H1 (cell line): ENCODE results near the gene GABRR3. TPM values are rescaled to one million over a fixed set of nuclear protein-coding genes. Genes with fewer than 3 reads are reported as not detected.

Experiments
- CTCF ChIA-PET: fragments of 300-600 bp; sonication (Branson Sonifier 250); formaldehyde crosslinking; loops from one replicate; lab custom pipeline; 2021; ENCODE audit not compliant: partially characterized antibody; lab: Charles Lee
- POLR2A ChIA-PET: fragments of 300-600 bp; sonication (Branson Sonifier 250); formaldehyde crosslinking; loops from one replicate; lab custom pipeline; 2021; ENCODE audit warnings: inconsistent platforms; ENCODE audit not compliant: partially characterized antibody; lab: Charles Lee
- DNase-seq, 2 experiments: peaks; one replicate each; pipeline versions ENCODE4 v3.0.0 to v3.0.0-alpha.2; 2010 to 2022; ENCODE audit warnings: low spot score in 2 of 2, low read depth in 1 of 2, mixed read lengths in 1 of 2
- FAIRE-seq: peaks from 2 replicates; lab custom pipeline; 2011; peaks lifted over from hg19 to GRCh38; lab: Jason Lieb, UNC
- H2AFZ ChIP-seq: 2 replicates; pipeline ENCODE4 v1.8.1; 2012; ENCODE audit warnings: low read length, inconsistent platforms
- H2AK5ac ChIP-seq: 2 replicates; pipeline ENCODE4 v1.6.1; 2013; ENCODE audit warnings: low read depth, low read length
- H2BK120ac ChIP-seq: replicated peaks from 2 replicates; pipeline ENCODE3; 2013; ENCODE audit warnings: low read depth, low read length, inconsistent platforms
- H2BK12ac ChIP-seq: 2 replicates; pipeline ENCODE4 v1.6.1; 2013; ENCODE audit warnings: low read depth, low read length
- H2BK15ac ChIP-seq: 2 replicates; pipeline ENCODE4 v1.6.1; 2013; ENCODE audit warnings: low read length
- H2BK20ac ChIP-seq: 2 replicates; pipeline ENCODE4 v1.6.1; 2013; ENCODE audit warnings: low read length
- H2BK5ac ChIP-seq: 2 replicates; pipeline ENCODE4 v1.6.1; 2013; ENCODE audit warnings: low read depth, low read length
- H3K14ac ChIP-seq: 2 replicates; pipeline ENCODE4 v1.6.1; 2013; ENCODE audit warnings: inconsistent platforms; ENCODE audit not compliant: insufficient read length
- H3K18ac ChIP-seq: 2 replicates; pipeline ENCODE4 v1.6.1; 2013; ENCODE audit warnings: low read length; ENCODE audit errors: extremely low read depth
- H3K23ac ChIP-seq: 2 replicates; pipeline ENCODE4 v1.6.1; 2013; ENCODE audit warnings: inconsistent platforms; ENCODE audit not compliant: insufficient read length
- H3K23me2 ChIP-seq: 2 replicates; pipeline ENCODE4 v1.6.1; 2013; ENCODE audit warnings: low read depth, low read length
- H3K27ac ChIP-seq: 2 replicates; pipeline ENCODE4 v1.6.1; 2011; ENCODE audit warnings: low read depth, low read length, inconsistent platforms
- H3K27me3 ChIP-seq, 4 experiments: replicated peaks in 1 of 4; 1 replicate in 1 of 4; 2 replicates in 3 of 4; pipeline versions ENCODE4 v1.6.1 to v1.8.1; 2011 to 2013; ENCODE audit warnings: low read length in 3 of 4, mild to moderate bottlenecking in 3 of 4, inconsistent platforms in 2 of 4, mixed read lengths in 2 of 4, moderate library complexity in 1 of 4; ENCODE audit not compliant: control insufficient read depth in 3 of 4, insufficient read depth in 3 of 4; ENCODE audit errors: extremely low read depth in 1 of 4
- H3K36me3 ChIP-seq, 4 experiments: 2 replicates each; pipeline versions ENCODE4 v1.6.1 to v1.8.1; 2011 to 2013; ENCODE audit warnings: mild to moderate bottlenecking in 4 of 4, low read length in 3 of 4, moderate library complexity in 2 of 4, control low read depth in 1 of 4, inconsistent platforms in 1 of 4; ENCODE audit not compliant: insufficient read depth in 4 of 4, control insufficient read depth in 2 of 4
- H3K4ac ChIP-seq: replicated peaks from 2 replicates; pipeline ENCODE3; 2013; ENCODE audit warnings: low read length, low read depth, mixed read lengths, inconsistent platforms; ENCODE audit not compliant: insufficient read length
- H3K4me1 ChIP-seq, 4 experiments: replicated peaks in 1 of 4; 1 replicate in 1 of 4; 2 replicates in 3 of 4; pipeline versions ENCODE4 v1.6.1 to v1.8.1; 2011 to 2013; ENCODE audit warnings: low read length in 3 of 4, inconsistent platforms in 2 of 4, mixed read lengths in 1 of 4; ENCODE audit not compliant: insufficient read depth in 4 of 4, control insufficient read depth in 3 of 4
- H3K4me2 ChIP-seq, 2 experiments: 2 replicates each; pipeline versions ENCODE4 v1.6.1 to v1.8.1; 2011 to 2013; ENCODE audit warnings: low read depth in 2 of 2, low read length in 2 of 2, control low read depth in 1 of 2, inconsistent platforms in 1 of 2, mild to moderate bottlenecking in 1 of 2; ENCODE audit not compliant: insufficient read depth in 1 of 2
- H3K4me3 ChIP-seq, 4 experiments: fragments of 200-600, 300-600 bp in 1 of 4; sonication (generic), shearing (Covaris generic), sonication (Bioruptor Twin) in 1 of 4; 2 replicates each; pipeline versions ENCODE4 v1.5.1 to v1.8.1; 2011 to 2016; ENCODE audit warnings: low read length in 4 of 4, low read depth in 3 of 4, control low read depth in 2 of 4, inconsistent platforms in 2 of 4, mild to moderate bottlenecking in 2 of 4, mixed read lengths in 1 of 4, moderate library complexity in 1 of 4; ENCODE audit not compliant: insufficient read depth in 2 of 4; ENCODE audit errors: extremely low read depth in 1 of 4
- H3K56ac ChIP-seq: replicated peaks from 2 replicates; pipeline ENCODE3; 2013; ENCODE audit warnings: low read depth, mild to moderate bottlenecking, mixed read lengths, low read length, inconsistent platforms; ENCODE audit not compliant: insufficient read length
- H3K79me1 ChIP-seq: 2 replicates; pipeline ENCODE4 v1.6.1; 2013; ENCODE audit warnings: low read depth, low read length, control low read depth
- H3K79me2 ChIP-seq, 2 experiments: 2 replicates each; pipeline versions ENCODE4 v1.6.1 to v1.8.1; 2012 to 2013; ENCODE audit warnings: low read length in 2 of 2, mild to moderate bottlenecking in 2 of 2, inconsistent platforms in 1 of 2; ENCODE audit not compliant: insufficient read depth in 2 of 2, control insufficient read depth in 1 of 2
- H3K9ac ChIP-seq, 4 experiments: replicated peaks in 1 of 4; 1 replicate in 1 of 4; 2 replicates in 3 of 4; pipeline versions ENCODE4 v1.6.1 to v1.8.1; 2011 to 2013; ENCODE audit warnings: low read depth in 3 of 4, low read length in 3 of 4, control low read depth in 2 of 4, mild to moderate bottlenecking in 2 of 4, moderate library complexity in 2 of 4, inconsistent platforms in 1 of 4; ENCODE audit errors: extremely low read depth in 1 of 4
- H3K9me3 ChIP-seq, 2 experiments: 2 replicates each; pipeline versions ENCODE4 v1.6.1 to v1.8.1; 2012 to 2013; ENCODE audit warnings: mild to moderate bottlenecking in 2 of 2, moderate library complexity in 2 of 2, control low read depth in 1 of 2, inconsistent platforms in 1 of 2, low read depth in 1 of 2, low read length in 1 of 2, mixed read lengths in 1 of 2; ENCODE audit not compliant: insufficient read depth in 2 of 2
- H4K20me1 ChIP-seq, 2 experiments: replicated peaks in 1 of 2; 2 replicates each; pipeline versions ENCODE3 to v1.8.1; 2011 to 2013; ENCODE audit warnings: inconsistent platforms in 2 of 2, low read length in 2 of 2, mild to moderate bottlenecking in 1 of 2; ENCODE audit not compliant: insufficient read depth in 2 of 2, control insufficient read depth in 1 of 2
- H4K5ac ChIP-seq: 2 replicates; pipeline ENCODE4 v1.6.1; 2013; ENCODE audit warnings: low read length, low read depth, mixed read lengths, inconsistent platforms; ENCODE audit not compliant: insufficient read length
- H4K8ac ChIP-seq: 2 replicates; pipeline ENCODE4 v1.8.0; 2013; ENCODE audit warnings: mild to moderate bottlenecking, moderate library complexity, low read length, inconsistent platforms; ENCODE audit not compliant: insufficient read depth; ENCODE audit errors: extremely low read depth
- H4K91ac ChIP-seq: replicated peaks from 2 replicates; pipeline ENCODE3; 2013; ENCODE audit warnings: low read length, mixed read lengths, inconsistent platforms; ENCODE audit not compliant: insufficient read length
- CBX5 ChIP-seq: fragments of 300-800, 300-1000 bp; sonication (generic); IDR thresholded peaks from 2 replicates; pipeline ENCODE4 v1.7.1; 2016; ENCODE audit warnings: antibody characterized with exemption, low read length, low read depth
- CEBPB ChIP-seq: IDR thresholded peaks from 2 replicates; pipeline ENCODE4 v1.6.1; 2012; ENCODE audit warnings: low read depth, low read length
- CHD1 ChIP-seq: IDR thresholded peaks from 2 replicates; pipeline ENCODE4 v1.6.1; 2012; ENCODE audit warnings: low read depth, low read length, improper control_type of control experiment
- HDAC2 ChIP-seq, 2 experiments: fragments of 300-600 bp in 1 of 2; sonication (generic) in 1 of 2; IDR thresholded peaks; 2 replicates each; pipeline ENCODE4 v1.6.1; 2011 to 2012; ENCODE audit warnings: low read depth in 2 of 2, low read length in 2 of 2, mild to moderate bottlenecking in 2 of 2, moderate library complexity in 2 of 2, borderline replicate concordance in 1 of 2, inconsistent platforms in 1 of 2
- KDM4A ChIP-seq: IDR thresholded peaks from one replicate; pipeline ENCODE4 v1.7.1; 2012; ENCODE audit warnings: low read depth, mild to moderate bottlenecking, moderate library complexity, low read length, inconsistent platforms; ENCODE audit not compliant: severe bottlenecking
- YY1 ChIP-seq: IDR thresholded peaks from 2 replicates; pipeline ENCODE4 v1.6.1; 2011; ENCODE audit warnings: low read depth, mild to moderate bottlenecking, low read length
- WGBS, 2 experiments: shearing (Covaris generic) in 1 of 2; methylation state at CpG; one replicate each; pipeline versions ENCODE4 v1.1.6 to v1.1.7; 2013 to 2015; ENCODE audit warnings: low lambda C conversion rate in 2 of 2, mixed read lengths in 2 of 2, inconsistent platforms in 1 of 2, low coverage in 1 of 2, missing lambda C conversion rate in 1 of 2; ENCODE audit not compliant: insufficient replicate concordance in 2 of 2, insufficient coverage in 1 of 2, insufficient read length in 1 of 2; ENCODE audit errors: extremely low coverage in 1 of 2, missing lambda C conversion rate in 1 of 2; 5-methylcytosine and 5-hydroxymethylcytosine counted together
- polyA plus RNA-seq, 7 experiments: library from polyadenylated mRNA; depleted of rRNA in 3 of 7; stranded (reverse) in 5 of 7; unstranded in 2 of 7; fragments of >200 nt in 5 of 7; fragments of 200-250 nt in 2 of 7; gene quantifications; 1 replicate in 5 of 7; 2 replicates in 1 of 7; 4 replicates in 1 of 7; pipeline versions ENCODE4 v1.2.1 to v1.2.3, GENCODE V29; 2011 to 2013; ENCODE audit warnings: missing spikeins in 2 of 7, mixed read lengths in 2 of 7
- total RNA-seq: library from RNA; stranded (reverse); fragmentation: NEBNext Ultra II Directional; extraction: Animal tissue kit (Norgen Biotek cat#: 25700); gene quantifications from 2 replicates; pipeline ENCODE4 v1.2.1, GENCODE V29; 2021
- TF ChIP-seq, protein P1 (sequence below): IDR thresholded peaks from 2 replicates; pipeline ENCODE4 v1.6.1; 2012; ENCODE audit warnings: inconsistent platforms

GABRR3 gene
- total and polyA plus RNA-seq, 2 of the 8 experiments (the other 6 are each of a cell fraction or from before 2014, with no cell fraction given), result not detected

DNA sequence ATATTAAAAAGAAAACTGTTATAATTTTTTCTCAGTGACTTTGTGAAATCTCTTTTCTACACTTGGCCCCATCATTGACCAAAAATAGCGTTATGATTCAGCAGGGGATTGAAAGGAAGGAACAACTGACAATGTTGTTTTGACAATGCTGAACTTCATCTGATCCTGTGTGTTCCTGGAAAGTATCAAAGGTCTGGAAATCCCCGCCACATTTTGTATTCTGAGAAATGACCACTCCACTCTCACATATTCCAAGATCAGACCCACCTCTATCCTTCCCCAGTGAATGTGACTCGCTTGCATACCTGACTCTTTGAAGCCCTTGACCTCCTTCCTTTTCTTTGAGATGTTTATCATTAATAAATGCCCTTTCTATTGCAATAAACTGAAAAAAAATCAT lies 53.2 kb downstream of the GABRR3 start:
- Histone ChIP-seq H2BK12ac (no peak overlapping the region), H2BK15ac (no peak overlapping the region), H3K27ac (no peak overlapping the region), H2BK120ac (no peak overlapping the region), H3K79me2 (no peaks in the 10 kb centered on the region), H3K23ac (no peak overlapping the region), H3K4me2 (no peak overlapping the region), H3K27me3 (no peaks in the 10 kb centered on the region), H3K14ac (no peak overlapping the region), H2BK5ac (no peak overlapping the region), H2AFZ (no peak overlapping the region), H3K18ac (no peak overlapping the region), H4K91ac (no peak overlapping the region), H2AK5ac (no peak overlapping the region), H3K79me1 (no peaks in the 10 kb centered on the region), H4K20me1 (no peaks in the 10 kb centered on the region), H2BK20ac (no peak overlapping the region), H3K23me2 (no peaks in the 10 kb centered on the region; the same call in 1 of the 2 replicates), H3K36me3 (no peaks in the 10 kb centered on the region), H3K4ac (no peak overlapping the region), H3K9ac (no peak overlapping the region), H3K56ac (no peak overlapping the region), H4K8ac (no peak overlapping the region), H3K9me3 (no peaks in the 10 kb centered on the region), H3K4me3 (no peak overlapping the region), H3K4me1 (peaks cover 0 to 3% (median 0%) of the 10 kb centered on the region in 4 experiments; a peak in 2 of 7 replicates), H4K5ac (no peak overlapping the region)
- no peak for FAIRE-seq
- ChIA-PET POLR2A (interaction anchor here (1.0 kb wide), 1 partner anchor 9 kb away, joined by 3 read pairs; no protein-coding TSS in a partner anchor), CTCF (no interaction called here)
- DNase-seq, result no peak
- 83% methylated on average over 3 of the region's 3 CpGs; no CpG with 5 or more reads in 1 of the 2 experiments for WGBS, 2 experiments
- TF ChIP-seq, protein P1, sequence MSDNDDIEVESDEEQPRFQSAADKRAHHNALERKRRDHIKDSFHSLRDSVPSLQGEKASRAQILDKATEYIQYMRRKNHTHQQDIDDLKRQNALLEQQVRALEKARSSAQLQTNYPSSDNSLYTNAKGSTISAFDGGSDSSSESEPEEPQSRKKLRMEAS, result no peak
- TF ChIP-seq CHD1 (no peak), HDAC2 (IDR thresholded peaks at IDR 0.05; ENCODE audit: borderline replicate concordance in 1 of 2, low read depth in 2 of 2, low read length in 2 of 2) (no peak), KDM4A (no peak), CBX5 (no peak), CEBPB (no peak), YY1 (no peak)
